Stimulated activated CD4-positive, alpha-beta T cell treated with anti-CD3 and anti-CD28 coated beads, Interleukin-12 subunit alpha, Interleukin-12 subunit beta, amount 100 ng/mL, for 4 hours (primary cell): Measurements from ENCODE around the gene AUTS2.

Experiments
- DNase-seq: peaks from one replicate; pipeline ENCODE4 v3.0.0-alpha.2; 2020

The AUTS2 gene

GRCh38 chr7:69959789-69960499 is 361.7 kb downstream of the AUTS2 start:
- DNase-seq = no peak

GRCh38 chr7:69961436-69961835 is 363.2 kb downstream of the AUTS2 start:
- no peak for DNase-seq

GRCh38 chr7:69962186-69963065 is 364.2 kb downstream of the AUTS2 start:
- DNase-seq = no peak

- no peak for DNase-seq
These were observed 365.1 kb downstream of the AUTS2 start for GRCh38 chr7:69963393-69963792.

- DNase-seq = no peak
These were observed 368.7 kb downstream of the AUTS2 start for GRCh38 chr7:69966766-69967591.

- DNase-seq = no peak
These were observed 369.6 kb downstream of the AUTS2 start for GRCh38 chr7:69967689-69968450.

- no peak for DNase-seq
These were observed 370.8 kb downstream of the AUTS2 start for GRCh38 chr7:69968969-69969556.

- DNase-seq = no peak
These were observed 383.4 kb downstream of the AUTS2 start for GRCh38 chr7:69981646-69982045.

GRCh38 chr7:69982197-69982596 is 383.9 kb downstream of the AUTS2 start:
- no peak for DNase-seq

- DNase-seq = no peak
These were observed 391.3 kb downstream of the AUTS2 start for GRCh38 chr7:69989551-69989950.

GRCh38 chr7:69992938-69993337 is 394.7 kb downstream of the AUTS2 start:
- no peak for DNase-seq

- DNase-seq = no peak
These were observed 395.9 kb downstream of the AUTS2 start for GRCh38 chr7:69994218-69994617.

- DNase-seq = no peak
These were observed 396.7 kb downstream of the AUTS2 start for GRCh38 chr7:69994886-69995542.

GRCh38 chr7:69996121-69996520 is 397.8 kb downstream of the AUTS2 start:
- DNase-seq = no peak

- DNase-seq = no peak
These were observed 402.6 kb downstream of the AUTS2 start for GRCh38 chr7:70000737-70001348.

- DNase-seq = no peak
These were observed 407.2 kb downstream of the AUTS2 start for GRCh38 chr7:70005480-70005879.

- DNase-seq = no peak
These were observed 407.6 kb downstream of the AUTS2 start for GRCh38 chr7:70005891-70006260.

- DNase-seq = no peak
These were observed 408.1 kb downstream of the AUTS2 start for GRCh38 chr7:70006261-70006920.

- no peak for DNase-seq
These were observed 410.2 kb downstream of the AUTS2 start for GRCh38 chr7:70008466-70008865.

GRCh38 chr7:70014472-70015177 is 416.4 kb downstream of the AUTS2 start:
- DNase-seq = no peak
